A673 (cell line): ENCODE measurements around the gene RBM45. TPM values are rescaled to one million over a fixed set of nuclear protein-coding genes. Genes with fewer than 3 reads are reported as not detected.

Experiments used
- BruUV-seq: library from RNA; stranded (reverse); fragments of 400-500 nt; replicated peaks from 2 replicates; lab custom pipeline; 2021; lab: Mats Ljungman, UMichigan
- CTCF ChIA-PET: fragments of 300-600 bp; sonication (Branson Sonifier 250); formaldehyde crosslinking; loops from one replicate; lab custom pipeline; 2022; ENCODE audit warnings: antibody characterized with exemption; lab: Charles Lee
- POLR2A ChIA-PET: fragments of 300-600 bp; sonication (Branson Sonifier 250); formaldehyde crosslinking; loops from one replicate; lab custom pipeline; 2022; ENCODE audit warnings: antibody characterized with exemption; ENCODE audit not compliant: low non-redundant PET; lab: Charles Lee
- DNase-seq: peaks from one replicate; pipeline ENCODE4 v3.0.0-alpha.2; 2015; ENCODE audit warnings: low spot score
- H3K27ac ChIP-seq: fragments of 200-600 bp; sonication (generic); 2 replicates; pipeline ENCODE4 v1.5.1; 2016; ENCODE audit warnings: mixed run types, low read depth, mild to moderate bottlenecking, mixed read lengths, antibody characterized with exemption, low read length; ENCODE audit not compliant: poor library complexity, severe bottlenecking
- H3K27me3 ChIP-seq: fragments of 200-600 bp; sonication (generic); replicated peaks from 2 replicates; pipeline ENCODE4 v1.6.1; 2017; ENCODE audit warnings: mixed run types, low read depth, mild to moderate bottlenecking, mixed read lengths, antibody characterized with exemption, low read length; ENCODE audit not compliant: insufficient read depth, poor library complexity
- H3K36me3 ChIP-seq: fragments of 200-600 bp; sonication (generic); 2 replicates; pipeline ENCODE4 v1.6.1; 2016; ENCODE audit warnings: mixed run types, mild to moderate bottlenecking, mixed read lengths, antibody characterized with exemption, low read length; ENCODE audit not compliant: insufficient read depth, poor library complexity, severe bottlenecking
- H3K4me1 ChIP-seq: fragments of 200-600 bp; sonication (generic); 2 replicates; pipeline ENCODE4 v1.6.1; 2017; ENCODE audit warnings: mixed run types, mild to moderate bottlenecking, mixed read lengths, antibody characterized with exemption, low read length; ENCODE audit not compliant: insufficient read depth, poor library complexity, severe bottlenecking
- H3K4me3 ChIP-seq: fragments of 200-600 bp; sonication (generic); 2 replicates; pipeline ENCODE4 v1.5.1; 2016; ENCODE audit warnings: low read depth, mixed run types, mild to moderate bottlenecking, mixed read lengths, low read length; ENCODE audit not compliant: poor library complexity, severe bottlenecking
- H3K9me3 ChIP-seq: fragments of 200-600 bp; sonication (generic); 2 replicates; pipeline ENCODE4 v1.6.1; 2016; ENCODE audit warnings: mixed run types, low read depth, mild to moderate bottlenecking, mixed read lengths, antibody characterized with exemption, low read length; ENCODE audit not compliant: poor library complexity, severe bottlenecking
- EZH2 ChIP-seq: fragments of 200-600 bp; sonication (generic); IDR thresholded peaks from 2 replicates; pipeline ENCODE4 v1.6.1; 2017; ENCODE audit warnings: borderline replicate concordance, low read depth, mild to moderate bottlenecking, mixed read lengths, antibody characterized with exemption, low read length; ENCODE audit not compliant: poor library complexity, severe bottlenecking
- intact Hi-C: fragments of 100-400 bp; cut with micrococcal nuclease; formaldehyde crosslinking; loops from one replicate; pipeline ENCODE4 v1.10.0; 2022; ENCODE audit not compliant: unreplicated experiment
- total RNA-seq: library from RNA; stranded (reverse); gene quantifications from 2 replicates; pipeline ENCODE4 v1.2.3, GENCODE V29; 2021
- TF ChIP-seq, protein P1 (sequence below): fragments of 300-800, 200-600 bp; sonication (generic); conservative IDR thresholded peaks from 2 replicates; pipeline ENCODE4 v1.5.1; 2017; ENCODE audit warnings: low read depth, mild to moderate bottlenecking, antibody characterized with exemption, low read length, moderate library complexity, mixed read lengths

Gene RBM45
- total RNA-seq, 1 experiment from 2014 or later: 18.7 TPM

DNA sequence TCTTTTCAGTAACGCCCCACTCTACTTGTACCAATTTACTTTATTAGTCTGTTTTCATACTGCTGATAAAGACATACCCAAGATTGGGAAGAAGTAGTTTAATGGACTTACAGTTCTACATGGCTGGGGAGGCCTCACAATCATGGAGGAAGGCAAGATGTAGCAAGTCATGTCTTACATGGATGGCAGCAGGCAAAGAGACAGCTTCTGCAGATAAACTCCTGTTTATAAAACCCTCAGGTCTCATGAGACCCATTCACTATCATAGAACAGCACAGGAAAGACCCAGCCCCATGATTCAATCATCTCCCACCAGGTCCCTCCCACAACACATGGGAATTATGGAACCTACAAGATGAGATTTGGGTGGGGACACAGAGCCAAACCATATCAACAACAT lies 43.3 kb downstream of the RBM45 start:
- intact Hi-C loops: no loop called here
- BruUV-seq: no TSS peak
- DNase-seq: no peak
- CTCF ChIA-PET: no interaction called here
- H3K27me3 ChIP-seq: no peaks in the 10 kb centered on the region
- no peaks in the 10 kb centered on the region for H3K4me1 ChIP-seq
- no peaks in the 10 kb centered on the region for H3K9me3 ChIP-seq
- POLR2A ChIA-PET: no interaction called here
- H3K4me3 ChIP-seq: no peak overlapping the region
- no peak for TF ChIP-seq EZH2
- TF ChIP-seq, protein P1, sequence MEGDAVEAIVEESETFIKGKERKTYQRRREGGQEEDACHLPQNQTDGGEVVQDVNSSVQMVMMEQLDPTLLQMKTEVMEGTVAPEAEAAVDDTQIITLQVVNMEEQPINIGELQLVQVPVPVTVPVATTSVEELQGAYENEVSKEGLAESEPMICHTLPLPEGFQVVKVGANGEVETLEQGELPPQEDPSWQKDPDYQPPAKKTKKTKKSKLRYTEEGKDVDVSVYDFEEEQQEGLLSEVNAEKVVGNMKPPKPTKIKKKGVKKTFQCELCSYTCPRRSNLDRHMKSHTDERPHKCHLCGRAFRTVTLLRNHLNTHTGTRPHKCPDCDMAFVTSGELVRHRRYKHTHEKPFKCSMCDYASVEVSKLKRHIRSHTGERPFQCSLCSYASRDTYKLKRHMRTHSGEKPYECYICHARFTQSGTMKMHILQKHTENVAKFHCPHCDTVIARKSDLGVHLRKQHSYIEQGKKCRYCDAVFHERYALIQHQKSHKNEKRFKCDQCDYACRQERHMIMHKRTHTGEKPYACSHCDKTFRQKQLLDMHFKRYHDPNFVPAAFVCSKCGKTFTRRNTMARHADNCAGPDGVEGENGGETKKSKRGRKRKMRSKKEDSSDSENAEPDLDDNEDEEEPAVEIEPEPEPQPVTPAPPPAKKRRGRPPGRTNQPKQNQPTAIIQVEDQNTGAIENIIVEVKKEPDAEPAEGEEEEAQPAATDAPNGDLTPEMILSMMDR: no peak
- H3K36me3 ChIP-seq: no peaks in the 10 kb centered on the region
- H3K27ac ChIP-seq: no peak overlapping the region

DNA sequence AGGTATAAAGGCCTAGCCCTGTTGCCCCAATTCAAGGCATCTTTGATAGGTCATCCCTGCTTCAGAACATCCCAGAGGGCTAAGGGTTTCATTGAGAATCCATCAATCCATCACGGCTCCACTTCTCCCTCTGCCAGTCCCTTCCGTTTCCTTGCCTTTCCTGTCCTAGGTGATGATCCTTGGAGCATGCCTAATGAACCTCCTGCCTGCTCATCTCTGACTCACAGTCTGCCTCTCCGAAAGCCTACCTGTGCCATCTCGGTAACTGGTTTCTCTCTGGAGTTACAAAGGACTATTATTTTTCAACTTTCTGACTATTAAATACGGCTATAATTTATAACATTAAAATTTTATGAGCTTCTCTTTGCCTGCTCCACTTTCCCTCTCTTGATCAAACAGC lies 45.3 kb downstream of the RBM45 start:
- POLR2A ChIA-PET: no interaction called here
- CTCF ChIA-PET: no interaction called here
- Histone ChIP-seq H3K27me3 (no peaks in the 10 kb centered on the region), H3K4me1 (no peaks in the 10 kb centered on the region), H3K9me3 (no peaks in the 10 kb centered on the region), H3K27ac (no peak overlapping the region), H3K36me3 (no peaks in the 10 kb centered on the region), H3K4me3 (no peak overlapping the region)
- DNase-seq: no peak
- TF ChIP-seq EZH2: no peak
- TF ChIP-seq, protein P1: no peak
- no TSS peak for BruUV-seq
- intact Hi-C loops: no loop called here

DNA sequence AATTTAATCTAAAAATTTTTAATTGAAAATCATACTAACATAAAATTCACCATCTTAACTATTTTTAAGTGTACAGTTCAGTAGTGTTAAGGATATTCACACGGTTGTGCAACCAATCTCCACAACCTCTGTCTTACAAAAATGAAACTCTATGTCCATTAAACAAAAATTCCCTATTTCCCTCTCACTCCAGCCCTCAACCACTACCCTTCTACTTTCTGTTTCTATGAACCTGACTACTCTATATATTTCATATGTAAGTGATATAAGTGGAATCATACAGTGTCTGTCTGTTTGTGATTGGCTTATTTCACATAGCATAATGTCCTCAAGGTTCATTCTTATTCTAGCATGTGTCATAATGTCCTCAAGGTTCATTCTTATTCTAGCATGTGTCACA lies 47.7 kb downstream of the RBM45 start:
- H3K4me3 ChIP-seq: no peak overlapping the region
- intact Hi-C loops: no loop called here
- ChIA-PET CTCF (no interaction called here), POLR2A (no interaction called here)
- H3K9me3 ChIP-seq: no peaks in the 10 kb centered on the region
- no peaks in the 10 kb centered on the region for H3K36me3 ChIP-seq
- H3K27me3 ChIP-seq: no peaks in the 10 kb centered on the region
- no peak for DNase-seq
- H3K27ac ChIP-seq: no peak overlapping the region
- TF ChIP-seq, protein P1: no peak
- no peak for TF ChIP-seq EZH2
- BruUV-seq: no TSS peak
- no peaks in the 10 kb centered on the region for H3K4me1 ChIP-seq
